CD14-positive monocyte (primary cell): ENCODE data around the gene LTBP2. TPM values are rescaled to one million over a fixed set of nuclear protein-coding genes. Genes with fewer than 3 reads are reported as not detected.

ENCODE experiments used
- DNase-seq, 3 donors: peaks; one replicate each; pipeline ENCODE4 v3.0.0-alpha.2; 2011 to 2022
- H2AFZ ChIP-seq: 2 replicates; pipeline ENCODE4 v1.6.0; 2012; ENCODE audit warnings: mild to moderate bottlenecking, low read depth, low read length, inconsistent platforms; ENCODE audit not compliant: insufficient read depth, poor library complexity, severe bottlenecking
- H3K27ac ChIP-seq, 2 donors: 1 replicate in 1 of 2; 2 replicates in 1 of 2; pipeline ENCODE4 v1.5.1; 2012 to 2013; ENCODE audit warnings: low read length in 2 of 2, control low read depth in 1 of 2, inconsistent platforms in 1 of 2, low read depth in 1 of 2, mild to moderate bottlenecking in 1 of 2
- H3K27me3 ChIP-seq, 2 donors: one replicate each; pipeline versions ENCODE4 v1.6.0 to v1.6.1; 2011 to 2013; ENCODE audit warnings: low read length in 2 of 2; ENCODE audit not compliant: control insufficient read depth in 2 of 2, insufficient read depth in 2 of 2
- H3K36me3 ChIP-seq, 2 donors: replicated peaks in 1 of 2; 1 replicate in 1 of 2; 2 replicates in 1 of 2; pipeline versions ENCODE4 v1.5.1 to v1.6.1; 2012 to 2013; ENCODE audit warnings: low read length in 2 of 2, control low read depth in 1 of 2, inconsistent platforms in 1 of 2, mild to moderate bottlenecking in 1 of 2; ENCODE audit not compliant: insufficient read depth in 2 of 2, control insufficient read depth in 1 of 2
- H3K4me1 ChIP-seq, 2 donors: 1 replicate in 1 of 2; 2 replicates in 1 of 2; pipeline versions ENCODE4 v1.5.1 to v1.6.1; 2012 to 2013; ENCODE audit warnings: low read length in 2 of 2, control low read depth in 1 of 2, inconsistent platforms in 1 of 2, mild to moderate bottlenecking in 1 of 2, moderate library complexity in 1 of 2; ENCODE audit not compliant: insufficient read depth in 2 of 2, control insufficient read depth in 1 of 2
- H3K4me2 ChIP-seq: replicated peaks from 2 replicates; pipeline ENCODE3; 2012; ENCODE audit warnings: low read length, moderate library complexity, mild to moderate bottlenecking; ENCODE audit not compliant: poor library complexity, severe bottlenecking; ENCODE audit errors: extremely low read depth
- H3K4me3 ChIP-seq, 3 experiments: fragments of 200-600 bp in 1 of 3; sonication (generic) in 1 of 3; replicated peaks in 1 of 3; 1 replicate in 2 of 3; 2 replicates in 1 of 3; pipeline ENCODE4 v1.5.1; 2011 to 2013; ENCODE audit warnings: low read length in 3 of 3, mild to moderate bottlenecking in 3 of 3, control low read depth in 2 of 3, low read depth in 2 of 3, inconsistent platforms in 1 of 3, moderate library complexity in 1 of 3
- H3K79me2 ChIP-seq: 2 replicates; pipeline ENCODE4 v1.6.0; 2012; ENCODE audit warnings: mild to moderate bottlenecking, control low read depth, inconsistent platforms, low read length, moderate library complexity; ENCODE audit not compliant: insufficient read depth
- H3K9ac ChIP-seq: 2 replicates; pipeline ENCODE4 v1.6.0; 2017; ENCODE audit warnings: low read length, mild to moderate bottlenecking; ENCODE audit not compliant: insufficient read depth, poor library complexity, severe bottlenecking
- H3K9me3 ChIP-seq, 2 donors: replicated peaks in 1 of 2; 1 replicate in 1 of 2; 2 replicates in 1 of 2; pipeline versions ENCODE4 v1.5.1 to v1.6.1; 2012 to 2013; ENCODE audit warnings: low read length in 2 of 2, control low read depth in 1 of 2; ENCODE audit not compliant: control insufficient read depth in 1 of 2, insufficient read depth in 1 of 2
- H4K20me1 ChIP-seq: 2 replicates; pipeline ENCODE4 v1.6.0; 2012; ENCODE audit warnings: mild to moderate bottlenecking, low read length, control low read depth, moderate library complexity; ENCODE audit not compliant: insufficient read depth
- H3K27ac Mint-ChIP-seq, 7 donors: one replicate each; pipeline ENCODE4 v1.8.0; 2020; ENCODE audit warnings: mild to moderate bottlenecking in 7 of 7, mixed read lengths in 7 of 7, moderate library complexity in 6 of 7, inconsistent platforms in 2 of 7
- H3K27me3 Mint-ChIP-seq, 3 donors: one replicate each; pipeline ENCODE4 v1.8.0; 2021 to 2022; ENCODE audit warnings: low read depth in 3 of 3, mild to moderate bottlenecking in 3 of 3, mixed read lengths in 3 of 3, moderate library complexity in 3 of 3, inconsistent platforms in 1 of 3
- H3K36me3 Mint-ChIP-seq, 2 donors: one replicate each; pipeline ENCODE4 v1.8.0; 2020; ENCODE audit warnings: mixed read lengths in 2 of 2, inconsistent platforms in 1 of 2, mild to moderate bottlenecking in 1 of 2
- H3K4me1 Mint-ChIP-seq: one replicate; pipeline ENCODE4 v1.8.0; 2020; ENCODE audit warnings: mild to moderate bottlenecking, mixed read lengths
- H3K4me3 Mint-ChIP-seq, 2 donors: one replicate each; pipeline ENCODE4 v1.8.0; 2020; ENCODE audit warnings: mild to moderate bottlenecking in 2 of 2, mixed read lengths in 2 of 2, moderate library complexity in 1 of 2
- H3K9me3 Mint-ChIP-seq, 7 donors: one replicate each; pipeline ENCODE4 v1.8.0; 2020 to 2022; ENCODE audit warnings: mixed read lengths in 7 of 7, mild to moderate bottlenecking in 6 of 7, moderate library complexity in 6 of 7, inconsistent platforms in 2 of 7
- CTCF ChIP-seq: fragments of 200-600 bp; IDR thresholded peaks from one replicate; pipeline ENCODE4 v1.8.0; 2022; ENCODE audit warnings: antibody characterized with exemption, mild to moderate bottlenecking
- WGBS: methylation state at CpG from one replicate; pipeline ENCODE4 v1.1.5; 2013; ENCODE audit warnings: missing lambda C conversion rate; ENCODE audit not compliant: insufficient coverage; 5-methylcytosine and 5-hydroxymethylcytosine counted together
- intact Hi-C, 2 donors: fragments of 100-400 bp; cut with micrococcal nuclease; formaldehyde crosslinking; loops; one replicate each; pipeline versions ENCODE4 v1.15.0 to v1.15.1; 2023
- polyA plus RNA-seq, 3 donors: library from polyadenylated mRNA; depleted of rRNA in 1 of 3; unstranded in 2 of 3; stranded (reverse) in 1 of 3; fragments of 300-500 nt in 2 of 3; fragments of >200 nt in 1 of 3; fragmentation: Illumina TruSeq in 2 of 3; gene quantifications; 1 replicate in 2 of 3; 2 replicates in 1 of 3; pipeline ENCODE4 v1.2.3, GENCODE V29; 2012 to 2021

The LTBP2 gene
- polyA plus RNA-seq, 3 donors: 0.04 to 0.24 (median 0.11) TPM

GRCh38 chr14:74522740-74523139, 89.3 kb downstream of the LTBP2 start:
- Mint-ChIP-seq H3K36me3 (no peaks in the 10 kb centered on the region), H3K27me3 (peaks cover 3 to 13% (median 10%) of the 10 kb centered on the region in 3 donors), H3K27ac (no peak overlapping the region), H3K4me3 (no peak overlapping the region), H3K4me1 (peaks cover 9% of the 10 kb centered on the region), H3K9me3 (peaks cover 0 to 3% (median 0%) of the 10 kb centered on the region in 7 donors)
- Histone ChIP-seq H3K36me3 (no peaks in the 10 kb centered on the region), H4K20me1 (no peaks in the 10 kb centered on the region), H3K79me2 (no peaks in the 10 kb centered on the region), H3K4me3 (no peak overlapping the region), H3K9me3 (no peaks in the 10 kb centered on the region), H2AFZ (no peak overlapping the region), H3K4me1 (no peaks in the 10 kb centered on the region), H3K9ac (no peak overlapping the region), H3K27me3 (no peaks in the 10 kb centered on the region), H3K27ac (no peak overlapping the region), H3K4me2 (no peak overlapping the region)
- TF ChIP-seq CTCF: no peak
- intact Hi-C loops: no loop called here
- DNase-seq: no peak
- 94% methylated on average over 5 of the region's 7 CpGs for WGBS

GRCh38 chr14:74521756-74522155, 90.3 kb downstream of the LTBP2 start:
- peaks cover 4 to 13% (median 8%) of the 10 kb centered on the region in 3 donors for H3K27me3 Mint-ChIP-seq
- Histone ChIP-seq H3K36me3 (no peaks in the 10 kb centered on the region), H3K27ac (no peak overlapping the region), H3K9ac (no peak overlapping the region), H3K4me3 (no peak overlapping the region), H3K79me2 (no peaks in the 10 kb centered on the region), H4K20me1 (no peaks in the 10 kb centered on the region), H2AFZ (no peak overlapping the region), H3K4me1 (no peaks in the 10 kb centered on the region), H3K4me2 (no peak overlapping the region), H3K27me3 (no peaks in the 10 kb centered on the region), H3K9me3 (no peaks in the 10 kb centered on the region)
- intact Hi-C loops: no loop called here
- H3K9me3 Mint-ChIP-seq: no peaks in the 10 kb centered on the region
- no peak overlapping the region for H3K27ac Mint-ChIP-seq
- TF ChIP-seq CTCF: no peak
- DNase-seq: no peak
- H3K4me1 Mint-ChIP-seq: peaks cover 9% of the 10 kb centered on the region
- WGBS: 86% methylated on average over 5 of the region's 10 CpGs
- H3K36me3 Mint-ChIP-seq: no peaks in the 10 kb centered on the region
- H3K4me3 Mint-ChIP-seq: no peak overlapping the region
